ENCODE results near the gene FBXW7.

Gene FBXW7

DNA sequence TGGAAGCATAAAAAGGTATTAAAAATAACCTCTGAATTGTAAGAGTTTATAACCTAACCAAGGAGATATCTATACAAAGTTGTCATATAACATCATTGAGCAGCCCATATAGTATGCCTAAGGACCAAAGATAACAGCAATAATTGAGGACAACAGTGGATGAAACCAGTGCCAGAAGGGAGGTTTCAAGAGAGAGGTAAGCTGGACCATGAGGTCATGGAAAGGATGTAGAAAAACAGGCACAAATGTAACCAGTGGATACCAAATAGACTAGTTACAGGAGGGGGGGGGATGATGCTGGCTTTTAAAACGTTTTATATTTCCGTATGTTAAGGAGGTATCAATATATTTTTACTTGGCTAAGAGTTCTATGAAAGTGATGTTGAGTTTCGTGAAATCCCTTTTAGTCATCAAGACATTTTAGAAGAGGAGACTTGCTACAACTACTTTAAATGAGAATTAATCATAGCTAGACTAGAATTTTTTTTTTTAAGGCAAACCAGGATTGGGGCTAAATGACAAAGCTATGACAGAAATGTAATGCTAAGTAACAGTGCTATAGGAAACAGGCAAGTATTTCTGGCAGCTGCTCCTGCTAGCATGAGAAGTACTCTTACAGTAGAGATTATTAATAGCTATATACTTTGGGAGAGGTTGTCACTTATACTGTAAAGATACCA, 161.1 kb downstream of the FBXW7 start:
- no peak for DNase-seq (ENCODE audit: low read depth, low spot score)
- no peak overlapping the region for H3K4me3 ChIP-seq (ENCODE audit: low read depth, low read length)
- TF ChIP-seq, protein P1, sequence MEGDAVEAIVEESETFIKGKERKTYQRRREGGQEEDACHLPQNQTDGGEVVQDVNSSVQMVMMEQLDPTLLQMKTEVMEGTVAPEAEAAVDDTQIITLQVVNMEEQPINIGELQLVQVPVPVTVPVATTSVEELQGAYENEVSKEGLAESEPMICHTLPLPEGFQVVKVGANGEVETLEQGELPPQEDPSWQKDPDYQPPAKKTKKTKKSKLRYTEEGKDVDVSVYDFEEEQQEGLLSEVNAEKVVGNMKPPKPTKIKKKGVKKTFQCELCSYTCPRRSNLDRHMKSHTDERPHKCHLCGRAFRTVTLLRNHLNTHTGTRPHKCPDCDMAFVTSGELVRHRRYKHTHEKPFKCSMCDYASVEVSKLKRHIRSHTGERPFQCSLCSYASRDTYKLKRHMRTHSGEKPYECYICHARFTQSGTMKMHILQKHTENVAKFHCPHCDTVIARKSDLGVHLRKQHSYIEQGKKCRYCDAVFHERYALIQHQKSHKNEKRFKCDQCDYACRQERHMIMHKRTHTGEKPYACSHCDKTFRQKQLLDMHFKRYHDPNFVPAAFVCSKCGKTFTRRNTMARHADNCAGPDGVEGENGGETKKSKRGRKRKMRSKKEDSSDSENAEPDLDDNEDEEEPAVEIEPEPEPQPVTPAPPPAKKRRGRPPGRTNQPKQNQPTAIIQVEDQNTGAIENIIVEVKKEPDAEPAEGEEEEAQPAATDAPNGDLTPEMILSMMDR (IDR thresholded peaks at IDR 0.05; ENCODE audit: insufficient read depth, low read length, missing control alignments) = no peak
- ChIA-PET CTCF (interaction anchor here (1.0 to 1.9 kb wide), 4 partner anchors 9 to 15 kb away, joined by 3 to 7 read pairs (median 6); no protein-coding TSS in a partner anchor), POLR2A (no interaction called here)

- H3K4me3 ChIP-seq (ENCODE audit: low read depth, low read length) = no peak overlapping the region
- POLR2A ChIA-PET = no interaction called here
- TF ChIP-seq, protein P1 (IDR thresholded peaks at IDR 0.05; ENCODE audit: insufficient read depth, low read length, missing control alignments) = no peak
- no peak for DNase-seq (ENCODE audit: low read depth, low spot score)
- CTCF ChIA-PET = interaction anchor here (1.0 to 1.9 kb wide), 5 partner anchors 9 to 27 kb away, joined by 3 to 7 read pairs (median 5); no protein-coding TSS in a partner anchor
These were observed 161.7 kb downstream of the FBXW7 start for GRCh38 chr4:152374153-152374552.

DNA sequence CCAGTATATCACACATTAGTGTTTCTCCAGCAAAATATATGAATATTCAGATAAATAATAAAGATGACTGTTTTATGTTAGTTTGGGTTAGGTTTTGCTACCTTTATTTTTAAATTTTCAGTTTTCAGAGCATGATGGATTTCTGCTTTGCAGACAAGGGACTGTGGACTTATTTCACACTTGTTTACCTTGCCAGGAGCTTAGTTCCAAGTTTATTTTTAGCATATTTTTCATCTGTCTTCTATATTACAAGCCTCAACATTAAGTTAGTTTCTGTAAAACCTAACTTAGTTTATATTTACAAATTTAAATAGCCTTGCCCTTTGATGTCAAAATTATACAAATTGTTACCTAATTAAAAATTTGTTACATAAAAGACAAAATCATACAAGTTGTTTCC, 163.4 kb downstream of the FBXW7 start:
- TF ChIP-seq, protein P1 (IDR thresholded peaks at IDR 0.05; ENCODE audit: insufficient read depth, low read length, missing control alignments) = no peak
- DNase-seq (ENCODE audit: low read depth, low spot score) = no peak
- ChIA-PET CTCF (interaction anchor here (0.7 to 1.4 kb wide), 3 partner anchors 12 to 13 kb away, joined by 3 read pairs; no protein-coding TSS in a partner anchor), POLR2A (no interaction called here)
- H3K4me3 ChIP-seq (ENCODE audit: low read depth, low read length) = no peak overlapping the region

GRCh38 chr4:152369902-152370295, 166.0 kb downstream of the FBXW7 start:
- CTCF ChIA-PET = interaction anchor here (0.7 to 1.3 kb wide), 9 partner anchors 10 to 641 kb away, joined by 3 to 4 read pairs (median 3); no protein-coding TSS in a partner anchor
- POLR2A ChIA-PET = no interaction called here

DNA sequence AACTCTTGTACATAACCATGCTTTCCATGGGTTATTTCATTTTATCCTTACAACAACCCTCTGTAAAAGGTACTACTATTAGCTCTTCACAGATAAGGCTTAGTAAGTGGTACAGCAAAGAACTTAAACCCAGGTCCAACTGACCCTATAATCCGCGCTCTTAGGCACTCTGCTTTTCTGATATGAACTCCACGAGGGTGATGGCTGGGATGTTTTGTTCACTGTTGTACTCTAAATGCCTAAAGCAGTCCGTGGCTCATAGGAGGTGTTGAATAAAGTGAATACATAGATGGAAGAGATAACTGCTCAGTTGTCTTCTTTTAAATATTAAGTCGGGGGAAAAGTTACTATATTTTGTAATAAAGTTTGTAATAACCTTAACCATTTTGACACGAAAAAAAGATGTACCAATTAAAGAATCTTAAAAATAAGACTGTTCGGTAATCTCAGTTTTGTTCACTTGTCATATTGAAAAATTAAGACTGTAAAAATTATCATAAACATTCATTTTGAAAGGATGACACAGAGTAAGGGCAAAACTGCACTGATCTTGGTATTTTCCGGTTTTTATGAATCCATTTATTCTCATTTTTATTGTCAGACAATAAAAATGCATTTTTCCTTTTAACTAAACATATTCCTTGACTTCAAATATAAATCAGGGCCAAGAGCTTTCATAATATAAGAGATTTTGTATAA, 166.5 kb downstream of the FBXW7 start:
- H3K4me3 ChIP-seq (ENCODE audit: low read depth, low read length) = no peak overlapping the region
- POLR2A ChIA-PET = no interaction called here
- CTCF ChIA-PET = interaction anchor here (0.8 to 1.3 kb wide), 7 partner anchors 10 to 638 kb away, joined by 3 to 4 read pairs (median 3); no protein-coding TSS in a partner anchor
- TF ChIP-seq, protein P1 (IDR thresholded peaks at IDR 0.05; ENCODE audit: insufficient read depth, low read length, missing control alignments) = no peak
- DNase-seq (ENCODE audit: low read depth, low spot score) = no peak

More at GRCh38 chr4:152369902-152370295, 166.0 kb downstream of the FBXW7 start:
- H3K4me3 ChIP-seq (ENCODE audit: low read depth, low read length) = no peak overlapping the region
- TF ChIP-seq, protein P1 (IDR thresholded peaks at IDR 0.05; ENCODE audit: insufficient read depth, low read length, missing control alignments) = no peak
- no peak for DNase-seq (ENCODE audit: low read depth, low spot score)

DNA sequence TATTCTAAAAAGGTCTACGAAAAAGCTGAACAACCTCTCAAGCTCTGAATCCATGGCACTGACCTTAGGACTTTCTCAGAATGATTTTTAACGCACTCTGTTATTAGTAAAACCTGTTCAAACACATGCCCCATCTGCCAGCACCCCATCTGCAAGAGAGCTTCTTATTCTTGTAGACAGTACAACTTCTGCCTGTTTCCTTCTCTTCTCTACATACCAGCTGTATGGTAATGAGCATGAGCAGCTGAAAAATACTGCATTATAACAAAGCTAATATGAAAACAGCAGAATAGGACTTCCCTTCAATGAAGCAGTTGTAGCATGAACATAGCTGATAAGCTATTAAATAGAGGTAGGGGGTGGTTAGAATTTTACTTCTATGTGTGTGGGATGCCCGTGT, 167.9 kb downstream of the FBXW7 start:
- TF ChIP-seq, protein P1 (IDR thresholded peaks at IDR 0.05; ENCODE audit: insufficient read depth, low read length, missing control alignments) = no peak
- POLR2A ChIA-PET = no interaction called here
- no peak overlapping the region for H3K4me3 ChIP-seq (ENCODE audit: low read depth, low read length)
- no peak for DNase-seq (ENCODE audit: low read depth, low spot score)
- CTCF ChIA-PET = interaction anchor here (1.0 kb wide), 2 partner anchors 9 to 307 kb away, joined by 3 read pairs; no protein-coding TSS in a partner anchor

All from AG04449 (cell line).